Loucy (cell line): ENCODE measurements around the gene MPC1.

Source experiments
- CTCF ChIP-seq: fragments of 200-600 bp; sonication (generic); conservative IDR thresholded peaks from 2 replicates; pipeline ENCODE4 v1.5.1; 2014; ENCODE audit warnings: mild to moderate bottlenecking, antibody characterized with exemption, low read length
- EZH2phosphoT487 ChIP-seq: fragments of 200-600 bp; IDR thresholded peaks from 2 replicates; pipeline ENCODE4 v1.6.1; 2018; ENCODE audit warnings: antibody characterized with exemption, mild to moderate bottlenecking, moderate library complexity, borderline replicate concordance

- TF ChIP-seq CTCF = no peak
- no peak for TF ChIP-seq EZH2phosphoT487
Observed at GRCh38 chr6:166382933-166383801, at the start of gene MPC1.
